HG02973 (cell line): ENCODE measurements around the gene CKMT2.

Experiments used
- ATAC-seq: cut with Tn5 transposase; IDR thresholded peaks from one replicate; pipeline ENCODE4 v1.9.1; 2021; ENCODE audit warnings: moderate library complexity; ENCODE audit not compliant: unreplicated experiment

The CKMT2 gene

DNA sequence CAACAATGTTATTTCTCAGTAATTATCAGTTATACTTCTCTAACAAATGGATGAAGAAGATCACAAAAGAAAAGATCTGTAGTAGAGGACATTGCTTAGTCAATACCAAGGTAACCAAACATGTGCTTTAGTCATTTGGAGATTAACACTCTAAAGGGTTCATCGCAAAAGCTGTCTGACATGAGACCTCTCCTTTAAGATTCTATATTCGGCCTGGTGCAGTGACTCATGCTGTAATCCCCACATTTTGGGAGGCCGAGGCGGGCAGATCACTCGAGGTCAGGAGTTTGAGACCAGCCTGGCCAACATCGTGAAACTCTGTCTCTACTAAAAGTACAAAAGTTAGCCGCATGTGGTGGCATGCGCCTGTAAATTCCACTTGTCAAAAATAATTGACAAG, 18.3 kb upstream of the CKMT2 start:
- ATAC-seq = no peak

DNA sequence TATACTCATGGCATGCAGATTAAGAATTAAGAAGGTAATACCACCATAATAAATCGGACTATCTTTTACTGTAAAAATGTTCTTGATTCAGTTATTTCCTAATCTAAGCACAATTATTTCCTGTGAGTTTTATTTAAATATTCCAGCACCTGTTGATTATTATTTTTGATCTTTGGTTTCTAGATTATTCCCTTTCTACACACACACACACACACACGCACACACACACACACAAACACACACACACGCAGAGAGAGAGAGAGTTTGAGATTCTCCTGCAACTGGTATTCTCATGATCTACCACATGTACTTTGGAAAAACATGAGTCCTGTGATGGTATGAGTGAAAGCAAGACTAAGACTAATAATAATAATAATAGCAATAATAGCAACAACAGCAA, 17.0 kb upstream of the CKMT2 start:
- ATAC-seq = no peak

GRCh38 chr5:81219389-81219788, 13.7 kb upstream of the CKMT2 start:
- no peak for ATAC-seq

- no peak for ATAC-seq
These were observed 10.8 kb upstream of the CKMT2 start for GRCh38 chr5:81222285-81222684.

DNA sequence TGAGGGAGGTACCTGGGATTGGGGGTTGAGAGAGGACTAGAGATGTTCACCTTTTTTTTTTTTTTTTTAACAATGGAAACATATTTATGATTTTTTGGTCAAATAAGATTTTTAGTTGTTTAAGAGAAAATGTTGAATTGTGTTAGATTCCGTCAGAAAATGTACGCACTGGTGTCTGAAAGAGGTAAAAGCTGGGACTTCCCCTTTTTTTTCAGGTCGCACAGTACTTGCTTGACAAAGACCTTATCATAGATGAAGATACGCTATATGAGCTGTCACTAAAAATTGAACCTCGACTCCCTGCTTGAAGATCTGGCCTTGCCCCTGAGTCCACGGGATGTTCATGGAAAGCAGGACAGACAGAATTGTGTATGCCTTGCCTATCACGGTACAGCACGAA, 7.7 kb upstream of the CKMT2 start:
- ATAC-seq = no peak

- no peak for ATAC-seq
These were observed 6.8 kb upstream of the CKMT2 start for GRCh38 chr5:81226286-81226685.

DNA sequence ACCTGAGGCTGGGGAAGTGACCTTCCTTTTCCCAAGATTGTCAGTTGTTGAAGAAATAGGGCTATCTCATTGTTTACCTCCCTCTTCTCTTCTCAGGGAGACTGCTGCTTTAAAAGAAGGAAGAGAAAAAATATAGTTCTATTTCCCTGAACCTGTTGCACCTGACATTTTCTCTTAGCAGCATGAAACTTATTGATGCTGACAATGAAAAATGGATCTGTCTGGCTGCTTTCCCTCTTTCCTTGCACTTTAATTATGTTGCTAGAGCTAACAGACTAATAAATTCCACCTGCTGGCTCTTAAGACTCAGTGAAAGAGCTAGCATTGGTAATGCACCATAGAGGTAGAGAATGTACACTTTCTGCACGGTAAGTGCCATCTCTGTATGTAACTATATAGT, 6.2 kb upstream of the CKMT2 start:
- no peak for ATAC-seq

- no peak for ATAC-seq
These were observed 5.0 kb upstream of the CKMT2 start for GRCh38 chr5:81228084-81228483.

- no peak for ATAC-seq
These were observed 2.7 kb upstream of the CKMT2 start for GRCh38 chr5:81230416-81230815.

- no peak for ATAC-seq
These were observed 550 bp upstream of the CKMT2 start for GRCh38 chr5:81232464-81233079.

DNA sequence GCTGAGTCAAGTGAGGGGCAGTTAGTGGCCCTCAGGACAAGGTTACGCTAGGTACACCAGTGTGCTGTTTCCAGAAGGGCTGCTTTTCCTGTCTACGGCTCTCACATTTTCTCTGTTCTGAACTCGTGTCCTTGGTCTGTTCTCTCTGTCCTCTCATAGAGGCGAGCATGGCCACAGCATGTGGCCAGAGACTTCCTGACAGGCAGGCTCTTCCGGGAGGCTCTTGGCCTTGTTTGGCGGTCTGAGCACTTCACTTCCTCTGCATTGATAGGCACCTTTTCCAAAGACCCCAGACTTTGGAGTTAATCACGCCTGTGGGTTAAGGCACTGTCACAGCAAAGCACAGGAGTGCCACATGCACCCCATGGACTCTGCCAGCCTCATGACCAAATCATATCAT, 1.2 kb downstream of the CKMT2 start:
- no peak for ATAC-seq

GRCh38 chr5:81234801-81235200, 1.7 kb downstream of the CKMT2 start:
- no peak for ATAC-seq

DNA sequence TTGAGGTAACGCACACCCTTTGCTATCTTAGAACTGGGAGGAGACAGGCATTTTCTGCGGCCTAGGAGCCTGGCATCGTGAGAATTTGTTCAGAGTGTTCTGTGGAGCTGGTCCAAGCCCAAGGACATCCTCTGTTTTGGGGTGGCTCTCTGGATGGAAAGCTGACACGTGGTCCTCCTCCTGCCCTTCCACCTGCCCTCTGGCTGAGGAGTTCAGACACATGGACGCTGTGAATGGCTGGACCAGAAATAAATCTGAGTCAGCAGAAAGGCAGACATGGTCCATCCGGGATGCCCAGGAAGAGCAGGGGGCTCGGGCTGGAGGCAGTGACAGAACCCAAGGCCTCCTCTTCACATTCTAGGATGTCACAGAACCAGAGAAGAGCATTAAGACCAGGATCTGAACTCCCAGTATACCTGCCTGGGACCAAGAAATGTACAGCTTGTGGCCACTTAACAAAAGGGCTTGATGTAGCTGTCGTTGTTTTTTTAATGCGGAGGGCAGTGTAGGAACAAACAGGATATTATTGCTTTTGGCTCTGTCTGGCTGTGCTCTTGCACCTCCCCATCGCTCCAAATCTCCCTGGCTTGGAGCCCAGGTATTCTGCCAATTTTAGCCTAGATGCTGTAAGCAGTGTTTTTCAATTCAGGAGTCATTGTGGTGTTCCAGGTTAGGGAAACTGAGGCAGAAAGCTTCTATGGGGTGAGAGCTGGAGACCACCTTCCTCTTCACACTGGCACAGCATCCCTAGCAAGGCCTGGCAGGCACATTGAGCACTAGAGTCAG, 2.4 kb downstream of the CKMT2 start:
- ATAC-seq = no peak

DNA sequence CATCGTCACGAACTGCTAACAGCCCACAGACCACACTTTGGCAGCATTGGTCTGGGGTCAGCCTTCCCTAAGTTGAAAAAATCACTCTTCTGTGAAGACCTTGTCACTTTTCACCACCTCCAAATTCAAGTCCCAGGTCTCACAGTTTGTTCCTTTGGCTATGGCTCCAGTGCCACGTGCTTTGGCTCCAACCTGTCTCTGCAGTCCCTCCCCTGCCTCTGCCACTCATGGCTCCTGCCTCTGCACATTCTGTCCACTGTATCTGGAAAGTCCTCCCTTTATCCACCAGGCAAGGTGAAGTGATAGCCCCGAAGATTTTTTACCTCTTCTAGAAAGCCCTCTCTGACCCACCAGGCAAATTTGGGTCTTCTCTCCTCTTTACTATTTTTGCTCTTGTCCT, 5.3 kb downstream of the CKMT2 start:
- ATAC-seq = no peak

DNA sequence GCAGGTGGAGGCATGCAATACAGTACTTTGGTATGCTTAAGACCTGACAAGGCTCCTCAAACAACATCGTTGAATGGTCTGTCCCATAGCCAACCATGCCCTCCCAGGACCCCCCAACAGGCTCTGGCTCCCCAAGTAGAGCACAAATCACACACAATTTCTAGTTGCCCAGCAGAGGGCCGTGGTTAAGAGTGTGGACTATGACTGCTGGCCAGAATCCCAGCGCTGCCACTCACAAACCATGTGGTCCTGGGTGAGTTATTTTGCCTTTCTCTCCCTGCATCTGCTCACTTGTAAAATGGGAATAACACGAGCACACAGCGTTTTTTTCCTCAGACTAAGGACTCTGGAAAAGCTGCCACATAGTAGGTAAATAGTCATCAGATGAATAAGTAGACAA, 6.5 kb downstream of the CKMT2 start:
- no peak for ATAC-seq

GRCh38 chr5:81241001-81241400, 7.9 kb downstream of the CKMT2 start:
- ATAC-seq = no peak

- no peak for ATAC-seq
These were observed 9.0 kb downstream of the CKMT2 start for GRCh38 chr5:81241961-81242648.

DNA sequence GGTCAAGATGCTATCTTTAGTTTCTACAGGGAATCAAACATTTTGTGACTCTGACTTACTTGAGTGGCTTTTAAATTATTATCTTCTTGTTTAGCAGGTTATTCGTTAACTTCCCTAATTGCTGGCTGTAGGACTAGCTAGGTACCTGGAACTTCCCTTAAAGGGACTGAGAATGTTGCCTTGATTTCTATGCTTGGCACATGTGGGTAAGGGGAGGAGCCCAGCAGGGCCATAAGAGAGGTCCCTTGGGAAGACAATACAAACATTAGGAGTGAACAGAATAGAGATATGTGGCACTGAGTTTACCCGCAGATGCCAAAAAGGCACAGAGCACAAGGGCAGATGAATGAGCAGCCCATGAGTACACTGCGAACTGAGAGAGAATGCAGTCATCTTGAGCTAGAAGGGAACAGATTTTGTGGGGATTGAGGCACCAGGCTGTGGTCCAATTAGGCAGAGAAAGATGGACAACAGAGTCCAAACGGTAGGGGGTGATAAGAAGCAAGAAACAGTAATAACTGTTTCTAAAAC, 9.8 kb downstream of the CKMT2 start:
- no peak for ATAC-seq

- no peak for ATAC-seq
These were observed 11.3 kb downstream of the CKMT2 start for GRCh38 chr5:81244451-81244850.

DNA sequence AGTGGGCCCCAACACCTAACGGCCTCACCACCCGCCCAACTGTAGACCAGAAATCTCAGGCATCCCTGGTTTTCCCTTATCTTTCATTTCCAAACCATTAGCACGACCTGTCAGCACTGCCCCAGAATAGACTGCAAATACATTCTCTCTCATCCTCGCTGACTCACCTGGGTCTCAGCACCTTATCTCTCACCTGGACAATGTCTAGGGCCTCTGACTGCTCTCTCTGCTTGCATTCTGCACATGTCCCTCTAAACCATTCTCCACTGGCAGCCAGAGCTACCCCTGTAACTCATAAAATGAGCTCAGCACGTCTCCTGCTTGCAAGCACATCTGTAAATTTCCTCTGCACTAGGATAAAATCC, 12.7 kb downstream of the CKMT2 start:
- ATAC-seq = no peak

- ATAC-seq = no peak
These were observed 13.6 kb downstream of the CKMT2 start for GRCh38 chr5:81246697-81247096.

DNA sequence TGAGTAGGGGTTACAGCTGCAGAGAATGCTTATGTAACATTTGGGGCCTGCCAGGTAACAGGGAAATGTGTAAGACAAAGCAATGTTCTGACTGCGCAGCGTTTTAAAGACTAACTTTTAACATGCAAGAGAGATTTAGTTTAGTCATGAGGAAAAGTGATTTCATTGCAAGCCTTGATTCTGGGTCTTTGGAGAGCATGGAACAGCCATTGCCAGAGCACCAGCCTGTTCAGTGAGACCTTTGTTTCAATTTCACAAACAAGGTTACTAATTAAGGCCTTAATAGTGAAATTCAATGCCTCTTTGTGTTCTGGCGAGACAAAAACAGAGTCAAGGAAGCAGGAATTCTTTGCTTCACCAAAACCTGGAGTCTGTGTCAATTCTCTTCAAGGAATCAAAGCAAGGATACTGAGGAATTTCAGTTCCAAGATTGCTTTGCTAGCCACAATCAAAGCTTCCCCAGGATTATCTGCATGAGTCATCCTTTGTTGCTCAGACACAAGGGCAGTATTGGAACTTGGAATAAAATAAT, 14.4 kb downstream of the CKMT2 start:
- ATAC-seq = no peak
